Astrocyte of the cerebellum (primary cell): Measurements from ENCODE around the gene ACKR3.

Experiments used
- DNase-seq: peaks from one replicate; pipeline ENCODE4 v3.0.0-alpha.2; 2011; ENCODE audit warnings: low read depth
- H3K4me3 ChIP-seq: 2 replicates; pipeline ENCODE4 v1.5.1; 2011; ENCODE audit warnings: mild to moderate bottlenecking, low read depth, low read length, moderate library complexity
- in situ Hi-C: cut with HindIII; loops from 2 replicates; pipeline ENCODE4 v1.10.0; 2017; ENCODE audit warnings: low sequenced_read_pairs
- TF ChIP-seq, protein P1 (sequence below): IDR thresholded peaks from 2 replicates; pipeline ENCODE4 v1.5.1; 2012; ENCODE audit warnings: low read length, low read depth, moderate library complexity, mild to moderate bottlenecking; ENCODE audit errors: missing control alignments

The ACKR3 gene

DNA sequence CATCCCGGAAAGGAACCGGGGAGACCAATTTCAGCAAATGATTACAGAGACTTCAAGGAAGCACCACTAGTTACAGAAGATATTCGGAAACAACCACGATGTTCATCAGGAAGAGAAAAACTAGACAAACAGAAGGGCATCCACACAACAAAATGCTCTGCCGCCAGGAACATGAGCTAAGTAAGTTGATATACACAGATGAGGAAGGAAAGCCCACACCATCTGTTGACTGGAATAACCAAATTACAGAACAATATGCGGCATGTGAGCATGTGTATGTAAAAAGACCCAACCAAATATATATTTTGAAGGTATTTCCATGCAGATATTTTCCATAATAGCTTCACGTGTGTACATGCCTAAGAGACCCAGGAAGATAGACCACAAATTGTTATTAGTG, 47.0 kb downstream of the ACKR3 start:
- in situ Hi-C loops = no loop called here
- no peak overlapping the region for H3K4me3 ChIP-seq
- TF ChIP-seq, protein P1, sequence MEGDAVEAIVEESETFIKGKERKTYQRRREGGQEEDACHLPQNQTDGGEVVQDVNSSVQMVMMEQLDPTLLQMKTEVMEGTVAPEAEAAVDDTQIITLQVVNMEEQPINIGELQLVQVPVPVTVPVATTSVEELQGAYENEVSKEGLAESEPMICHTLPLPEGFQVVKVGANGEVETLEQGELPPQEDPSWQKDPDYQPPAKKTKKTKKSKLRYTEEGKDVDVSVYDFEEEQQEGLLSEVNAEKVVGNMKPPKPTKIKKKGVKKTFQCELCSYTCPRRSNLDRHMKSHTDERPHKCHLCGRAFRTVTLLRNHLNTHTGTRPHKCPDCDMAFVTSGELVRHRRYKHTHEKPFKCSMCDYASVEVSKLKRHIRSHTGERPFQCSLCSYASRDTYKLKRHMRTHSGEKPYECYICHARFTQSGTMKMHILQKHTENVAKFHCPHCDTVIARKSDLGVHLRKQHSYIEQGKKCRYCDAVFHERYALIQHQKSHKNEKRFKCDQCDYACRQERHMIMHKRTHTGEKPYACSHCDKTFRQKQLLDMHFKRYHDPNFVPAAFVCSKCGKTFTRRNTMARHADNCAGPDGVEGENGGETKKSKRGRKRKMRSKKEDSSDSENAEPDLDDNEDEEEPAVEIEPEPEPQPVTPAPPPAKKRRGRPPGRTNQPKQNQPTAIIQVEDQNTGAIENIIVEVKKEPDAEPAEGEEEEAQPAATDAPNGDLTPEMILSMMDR = no peak
- DNase-seq = no peak

DNA sequence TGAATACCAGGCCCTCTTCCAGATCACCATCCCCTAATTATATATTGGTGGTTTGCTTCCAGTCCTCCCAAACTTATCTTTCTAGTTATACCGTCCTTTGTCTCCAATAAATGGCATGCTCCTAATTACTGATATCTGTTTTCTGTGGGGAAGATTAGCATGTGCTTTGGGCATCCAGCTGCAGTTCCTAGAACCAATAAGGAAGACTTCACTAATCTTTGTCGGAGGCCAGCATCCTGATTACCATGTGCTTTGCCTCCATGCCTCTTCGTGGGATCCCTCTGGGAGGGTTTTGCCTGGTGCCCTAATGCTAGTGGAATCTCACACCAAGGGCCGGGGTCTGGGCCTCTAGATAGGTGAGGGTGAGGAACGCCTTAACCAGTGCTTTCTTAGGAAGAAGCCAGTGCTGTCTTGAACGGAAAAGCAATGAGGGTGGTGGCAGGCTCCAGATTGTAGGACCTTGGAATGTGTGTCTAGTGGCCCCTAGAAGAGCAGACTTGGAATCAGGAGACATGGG, 47.7 kb downstream of the ACKR3 start:
- no peak for DNase-seq
- in situ Hi-C loops = no loop called here
- TF ChIP-seq, protein P1 = no peak
- H3K4me3 ChIP-seq = no peak overlapping the region

DNA sequence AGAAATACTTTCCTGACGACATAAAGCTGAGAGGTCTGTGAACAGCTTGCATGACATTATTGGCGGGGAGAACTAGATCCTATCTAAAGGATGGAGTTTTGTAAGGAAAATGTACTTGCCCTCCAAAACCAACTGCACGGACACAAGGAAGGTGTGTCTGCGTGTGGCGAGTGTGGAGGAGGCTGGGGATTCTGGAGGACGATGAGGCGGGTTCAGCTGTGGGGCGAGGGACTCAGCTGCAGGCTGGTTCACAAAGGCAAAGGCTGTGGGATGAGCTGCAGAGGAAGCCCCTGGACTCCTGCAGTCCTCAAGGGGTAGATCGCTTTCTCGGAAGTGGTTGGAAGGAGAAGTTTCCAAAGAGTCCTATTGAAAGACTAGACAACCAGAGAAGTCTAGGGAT, 48.2 kb downstream of the ACKR3 start:
- in situ Hi-C loops = no loop called here

DNA sequence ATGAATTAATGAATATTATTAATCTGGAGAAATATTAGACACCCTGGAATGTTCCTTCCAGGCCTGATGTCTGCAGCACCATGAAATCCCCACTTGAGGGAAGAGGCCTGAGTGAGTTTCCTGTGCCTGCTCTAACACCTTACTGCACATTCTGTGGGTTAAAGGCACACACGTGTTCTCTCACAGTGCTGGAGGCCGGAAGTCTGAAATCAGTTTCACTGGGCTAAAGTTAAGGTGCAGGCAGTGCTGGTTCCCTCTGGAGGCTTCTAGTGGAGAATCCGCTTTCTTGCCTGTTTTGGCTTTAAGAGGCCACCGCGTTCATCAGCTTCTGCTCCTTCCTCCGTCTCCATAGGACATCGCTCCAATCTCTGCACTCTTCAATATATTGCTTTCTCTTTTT, 48.7 kb downstream of the ACKR3 start:
- H3K4me3 ChIP-seq = no peak overlapping the region
- no peak for DNase-seq
- in situ Hi-C loops = no loop called here
- TF ChIP-seq, protein P1 = no peak

More for the DNA sequence above, 48.2 kb downstream of the ACKR3 start:
- no peak for DNase-seq
- H3K4me3 ChIP-seq = no peak overlapping the region
- TF ChIP-seq, protein P1 = no peak

DNA sequence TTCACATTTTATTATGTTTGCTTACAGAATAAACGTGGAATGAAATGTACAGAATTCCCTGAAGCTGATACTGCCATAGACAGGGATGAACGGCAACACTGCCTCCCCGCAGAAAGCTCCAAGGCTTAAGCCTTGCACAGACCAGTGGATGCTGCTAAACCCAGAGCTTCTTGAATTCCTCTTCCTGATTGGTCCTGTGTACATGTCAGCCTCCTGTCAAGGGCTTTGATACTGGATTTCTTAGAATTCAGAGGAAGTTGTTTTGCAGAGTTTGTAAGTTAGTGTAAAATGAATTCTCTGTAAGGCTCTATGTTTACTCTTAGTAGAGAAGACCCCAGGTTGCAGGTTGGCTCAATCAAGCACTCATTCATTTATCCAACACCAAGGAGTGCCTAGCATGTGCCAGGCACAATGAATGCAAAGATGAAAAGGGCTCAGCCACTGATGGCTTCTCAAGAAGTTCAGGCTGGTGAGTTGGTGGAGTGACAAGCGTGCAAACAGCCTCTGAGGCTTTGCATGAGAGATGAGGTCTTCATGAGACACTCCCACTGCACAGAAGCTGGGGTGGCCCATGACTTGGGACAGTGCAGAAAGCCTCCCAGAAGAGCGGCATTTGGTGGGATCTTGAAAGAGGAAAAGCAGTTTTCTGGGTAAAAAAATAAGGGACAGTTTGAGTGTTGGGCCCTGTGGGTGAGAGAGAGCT, 50.4 kb downstream of the ACKR3 start:
- TF ChIP-seq, protein P1 = no peak
- no peak for DNase-seq
- in situ Hi-C loops = no loop called here

DNA sequence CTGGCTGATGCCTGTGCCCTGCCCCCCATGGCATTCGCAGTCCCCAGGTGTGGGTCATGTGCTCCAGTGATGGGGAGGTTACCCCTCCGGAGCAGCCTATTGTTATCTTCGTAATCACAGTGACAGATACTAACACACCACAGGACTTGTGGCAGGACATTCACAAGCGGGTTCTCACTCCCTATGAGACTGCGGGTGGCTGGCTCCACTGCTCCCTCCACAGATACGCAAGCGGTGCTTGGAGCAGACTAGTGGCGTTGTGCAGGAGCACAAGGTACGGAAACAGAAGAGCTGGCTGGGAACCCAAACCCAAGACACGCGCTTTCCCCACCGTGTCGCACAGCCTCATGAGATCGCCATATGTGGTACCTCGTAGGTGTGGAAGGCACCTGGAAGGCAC, 52.2 kb downstream of the ACKR3 start:
- H3K4me3 ChIP-seq = no peak overlapping the region
- DNase-seq = no peak
- in situ Hi-C loops = no loop called here
- TF ChIP-seq, protein P1 = no peak

More for the DNA sequence above, 50.4 kb downstream of the ACKR3 start:
- H3K4me3 ChIP-seq = no peak overlapping the region
